Heart left ventricle (tissue), 16 donors: Measurements from ENCODE around the gene WFDC5. TPM values are rescaled to one million over a fixed set of nuclear protein-coding genes. Genes with fewer than 3 reads are reported as not detected.

Experiments used
- ATAC-seq, 4 donors: fragments of 200-7000 bp; cut with Tn5 transposase; one replicate each; pipeline ENCODE4 v1.9.1; 2020 to 2022; ENCODE audit warnings: moderate library complexity in 4 of 4, mild to moderate bottlenecking in 3 of 4, moderate number of reproducible peaks in 1 of 4
- DNase-seq, 5 donors: peaks; one replicate each; pipeline ENCODE4 v3.0.0-alpha.2; 2020
- H3K27ac ChIP-seq, 12 donors: fragments of 200-600 bp; sonication (generic) in 4 of 12; one replicate each; pipeline versions ENCODE4 v1.5.0 to v1.8.0; 2016 to 2022; ENCODE audit warnings: mild to moderate bottlenecking in 2 of 12
- H3K27me3 ChIP-seq, 9 donors: fragments of 200-600 bp; sonication (generic) in 2 of 9; one replicate each; pipeline versions ENCODE4 v1.5.1 to v1.8.0; 2016 to 2022; ENCODE audit warnings: mild to moderate bottlenecking in 3 of 9
- H3K36me3 ChIP-seq, 9 donors: fragments of 200-600 bp; sonication (generic) in 2 of 9; one replicate each; pipeline versions ENCODE4 v1.5.0 to v1.8.0; 2018 to 2022; ENCODE audit warnings: mild to moderate bottlenecking in 2 of 9
- H3K4me1 ChIP-seq, 12 donors: fragments of 200-600 bp; sonication (generic) in 4 of 12; one replicate each; pipeline versions ENCODE4 v1.5.0 to v1.8.0; 2016 to 2022; ENCODE audit warnings: mild to moderate bottlenecking in 3 of 12
- H3K4me3 ChIP-seq, 12 donors: fragments of 200-600 bp; sonication (generic) in 4 of 12; one replicate each; pipeline versions ENCODE4 v1.5.0 to v1.8.0; 2017 to 2022; ENCODE audit warnings: mild to moderate bottlenecking in 9 of 12, moderate library complexity in 4 of 12
- H3K9me3 ChIP-seq, 12 donors: fragments of 200-600 bp; sonication (generic) in 4 of 12; one replicate each; pipeline versions ENCODE4 v1.5.0 to v1.8.0; 2016 to 2022; ENCODE audit warnings: mild to moderate bottlenecking in 1 of 12
- POLR2A ChIP-seq, 2 donors: fragments of 450-650 bp; IDR thresholded peaks; one replicate each; pipeline ENCODE4 v1.6.1; 2017; ENCODE audit warnings: antibody characterized with exemption in 2 of 2, mild to moderate bottlenecking in 2 of 2, moderate library complexity in 2 of 2
- WGBS, 4 donors: extraction: QIAGEN DNeasy Blood & Tissue Kit in 2 of 4; methylation state at CpG; one replicate each; pipeline versions ENCODE4 v1.1.5 to v1.1.7; 2013 to 2018; 5-methylcytosine and 5-hydroxymethylcytosine counted together
- intact Hi-C, 10 donors: fragments of 100-400 bp; cut with DNase I; formaldehyde crosslinking; loops; one replicate each; pipeline versions ENCODE4 v1.11.1 to v1.14.2; 2022
- polyA plus RNA-seq, 2 donors: library from polyadenylated mRNA; stranded (reverse); fragments of 200-250 nt; gene quantifications; one replicate each; pipeline ENCODE4 v1.2.3, GENCODE V29; 2013
- total RNA-seq, 9 donors: library from RNA; depleted of rRNA in 2 of 9; stranded (reverse); fragments of >200 nt in 2 of 9; fragmentation: NEBNext Ultra II Directional in 3 of 9; extraction: Animal tissue kit (Norgen Biotek cat#: 25700) in 3 of 9; gene quantifications; one replicate each; pipeline versions ENCODE4 v1.1.0 to v1.2.4, GENCODE V29; 2016 to 2023
- TF ChIP-seq, protein P1 (sequence below), 12 donors: fragments of 200-600 bp; sonication (generic) in 4 of 12; IDR thresholded peaks; one replicate each; pipeline versions ENCODE4 v1.5.0 to v1.8.0; 2018 to 2022; ENCODE audit warnings: antibody characterized with exemption in 12 of 12, mild to moderate bottlenecking in 5 of 12
- donor health status: ischemic (EF 13 %, LVEDD 7.1; RV severe dilation, severe dysfunction).
- donor health status: healthy with polysubstance abuse.
- donor health status: DM: no; HTN: yes; CAD: no.
- donor health status: DM: no; HTN: no; CAD: no.
- donor health status: ischemic (EF 25% LVEDD 6.9; RV normal size, moderate dysfunction).
- donor health status: ischemic (EF 25% LVEDD 5.7; RV mildly dilated, moderate dysfunction).
- donor health status: healthy.
- donor health status: DM: yes; HTN: yes; CAD: no.
- donor health status: ischemic (EF 35%, LVEDD 5.7; RV mildly dilated, moderate dysfunction).
- donor health status: nonischemic (EF 11% LVEDD 7.7; RV severe dilation, severe dysfunction).
- donor health status: DM: yes; HTN: yes; CAD: no.
- donor health status: PGD.
- donor health status: ischemic (EF 29% LVEDD 5.4; RV normal size, mild dysfunction).
- donor health status: nonischemic (EF 23%, LVEDD 6.1; RV moderate dilation, normal function).

The WFDC5 gene
- total and polyA plus RNA-seq, 11 donors, result not detected

DNA sequence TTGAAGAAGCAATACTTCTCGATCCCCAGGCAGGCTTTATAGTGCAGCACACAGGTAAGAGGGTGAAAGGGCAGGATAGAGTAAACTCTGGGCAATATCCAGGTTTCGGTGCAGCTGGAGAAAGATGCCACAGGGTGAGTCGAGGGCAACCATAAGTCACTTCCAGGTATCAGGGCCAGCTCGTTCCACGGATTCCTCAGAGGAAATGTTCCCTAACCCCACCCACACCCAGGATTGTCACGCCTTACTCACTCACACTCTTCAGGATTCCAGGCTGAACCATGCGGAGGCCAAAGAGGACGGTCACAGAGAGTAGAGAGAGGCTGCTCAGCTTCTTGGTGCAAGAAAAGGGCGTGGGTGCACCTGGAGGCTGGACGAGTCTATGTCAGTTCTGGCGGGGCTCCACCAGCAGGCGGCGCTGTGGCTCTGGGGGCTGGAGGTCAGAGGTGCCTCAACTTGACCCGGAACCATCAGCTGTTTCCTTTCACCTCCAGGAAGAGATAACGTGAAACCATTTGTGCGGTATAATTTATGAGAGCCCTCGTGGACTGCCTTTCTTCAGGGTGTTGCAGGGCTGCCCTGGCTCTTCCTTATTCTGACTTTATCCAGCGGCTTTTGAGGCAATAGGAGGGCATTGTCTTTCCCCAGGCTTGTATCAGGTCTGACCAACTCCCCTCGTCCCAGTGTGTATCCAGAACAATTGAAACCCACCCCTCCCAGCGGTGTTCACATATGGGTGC lies 23.8 kb upstream of the WFDC5 start:
- no peak for TF ChIP-seq POLR2A (IDR thresholded peaks at IDR 0.05)
- TF ChIP-seq, protein P1, sequence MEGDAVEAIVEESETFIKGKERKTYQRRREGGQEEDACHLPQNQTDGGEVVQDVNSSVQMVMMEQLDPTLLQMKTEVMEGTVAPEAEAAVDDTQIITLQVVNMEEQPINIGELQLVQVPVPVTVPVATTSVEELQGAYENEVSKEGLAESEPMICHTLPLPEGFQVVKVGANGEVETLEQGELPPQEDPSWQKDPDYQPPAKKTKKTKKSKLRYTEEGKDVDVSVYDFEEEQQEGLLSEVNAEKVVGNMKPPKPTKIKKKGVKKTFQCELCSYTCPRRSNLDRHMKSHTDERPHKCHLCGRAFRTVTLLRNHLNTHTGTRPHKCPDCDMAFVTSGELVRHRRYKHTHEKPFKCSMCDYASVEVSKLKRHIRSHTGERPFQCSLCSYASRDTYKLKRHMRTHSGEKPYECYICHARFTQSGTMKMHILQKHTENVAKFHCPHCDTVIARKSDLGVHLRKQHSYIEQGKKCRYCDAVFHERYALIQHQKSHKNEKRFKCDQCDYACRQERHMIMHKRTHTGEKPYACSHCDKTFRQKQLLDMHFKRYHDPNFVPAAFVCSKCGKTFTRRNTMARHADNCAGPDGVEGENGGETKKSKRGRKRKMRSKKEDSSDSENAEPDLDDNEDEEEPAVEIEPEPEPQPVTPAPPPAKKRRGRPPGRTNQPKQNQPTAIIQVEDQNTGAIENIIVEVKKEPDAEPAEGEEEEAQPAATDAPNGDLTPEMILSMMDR (IDR thresholded peaks at IDR 0.05), result peak in 8 of 12 donors; percentile 8 to 47 (median 28)
- Histone ChIP-seq H3K27ac (no peak overlapping the region), H3K4me3 (no peak overlapping the region), H3K4me1 (no peaks in the 10 kb centered on the region), H3K36me3 (no peaks in the 10 kb centered on the region), H3K27me3 (peaks cover 0 to 24% (median 0%) of the 10 kb centered on the region in 9 donors), H3K9me3 (peaks cover 0 to 4% (median 0%) of the 10 kb centered on the region in 12 donors)
- intact Hi-C loops, result loop anchor here in 1 of 10 donors (10.0 kb wide), 1 partner anchor 136 kb away; no protein-coding TSS in a partner anchor
- 37 to 55% (median 38%) methylated on average over 13 to 20 of the region's 20 CpGs for WGBS, 4 donors
- ATAC-seq (peak in 1 of 4 donors; percentile 34), DNase-seq (peak in 4 of 5 donors; percentile 32 to 79 (median 36))

DNA sequence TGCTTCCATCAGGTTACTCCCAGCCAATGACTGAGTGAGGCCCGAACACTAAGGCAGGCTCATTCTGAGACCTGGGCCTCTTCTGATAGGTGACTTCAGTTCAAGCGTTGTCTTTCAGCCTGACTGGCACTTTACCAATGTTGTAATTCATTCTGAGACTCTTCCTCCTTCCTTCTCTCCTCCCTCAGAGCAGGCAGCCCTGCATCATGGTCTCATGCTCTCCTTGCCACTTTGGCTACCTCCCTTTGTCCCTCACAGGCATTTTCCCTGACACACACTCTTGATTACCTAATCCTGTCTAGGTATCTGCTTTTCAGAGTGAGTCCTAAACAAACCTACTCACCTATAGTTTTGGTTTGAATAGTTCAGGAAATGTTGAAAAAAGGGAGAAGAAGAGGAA lies 21.9 kb upstream of the WFDC5 start:
- Histone ChIP-seq H3K4me3 (no peak overlapping the region), H3K9me3 (peaks cover 0 to 4% (median 0%) of the 10 kb centered on the region in 12 donors), H3K27me3 (peaks cover 0 to 25% (median 0%) of the 10 kb centered on the region in 9 donors), H3K27ac (no peak overlapping the region), H3K4me1 (no peaks in the 10 kb centered on the region), H3K36me3 (no peaks in the 10 kb centered on the region)
- 40 to 73% (median 60%) methylated on average over 2 of the region's 2 CpGs for WGBS, 4 donors
- ATAC-seq (no peak), DNase-seq (no peak)
- TF ChIP-seq, protein P1 (IDR thresholded peaks at IDR 0.05), result no peak
- TF ChIP-seq POLR2A (IDR thresholded peaks at IDR 0.05), result no peak
- intact Hi-C loops, result loop anchor here in 1 of 10 donors (10.0 kb wide), 1 partner anchor 138 kb away; no protein-coding TSS in a partner anchor

DNA sequence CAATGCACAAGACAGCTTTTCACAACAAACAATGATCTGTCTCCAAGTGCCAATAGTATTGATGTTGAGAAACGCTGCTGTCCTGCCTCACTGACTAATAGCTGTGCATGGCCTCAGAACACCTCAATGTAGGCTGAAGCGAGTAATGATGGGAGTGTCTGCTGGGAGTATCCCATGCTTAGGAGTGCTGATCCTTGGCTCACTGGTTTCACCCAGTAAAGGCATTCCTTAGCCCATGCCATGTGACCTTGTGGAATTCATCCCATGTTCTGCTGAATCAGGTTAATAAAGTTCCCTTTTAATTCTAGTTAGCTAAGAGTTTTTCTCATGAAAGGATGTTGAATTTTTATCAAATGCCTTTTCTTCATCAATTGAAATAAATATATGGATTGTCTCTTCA lies 13.1 kb upstream of the WFDC5 start:
- peaks cover 0 to 50% (median 12%) of the 10 kb centered on the region in 9 donors for H3K27me3 ChIP-seq
- no peaks in the 10 kb centered on the region for H3K4me1 ChIP-seq
- H3K36me3 ChIP-seq, result no peaks in the 10 kb centered on the region
- H3K9me3 ChIP-seq, result no peaks in the 10 kb centered on the region
- TF ChIP-seq, protein P1 (IDR thresholded peaks at IDR 0.05), result no peak
- no peak for TF ChIP-seq POLR2A (IDR thresholded peaks at IDR 0.05)
- intact Hi-C loops, result no loop called here
- H3K27ac ChIP-seq, result no peak overlapping the region
- DNase-seq (no peak), ATAC-seq (no peak)
- 70 to 83% (median 74%) methylated on average over 1 to 2 of the region's 2 CpGs for WGBS, 4 donors
- H3K4me3 ChIP-seq, result no peak overlapping the region

DNA sequence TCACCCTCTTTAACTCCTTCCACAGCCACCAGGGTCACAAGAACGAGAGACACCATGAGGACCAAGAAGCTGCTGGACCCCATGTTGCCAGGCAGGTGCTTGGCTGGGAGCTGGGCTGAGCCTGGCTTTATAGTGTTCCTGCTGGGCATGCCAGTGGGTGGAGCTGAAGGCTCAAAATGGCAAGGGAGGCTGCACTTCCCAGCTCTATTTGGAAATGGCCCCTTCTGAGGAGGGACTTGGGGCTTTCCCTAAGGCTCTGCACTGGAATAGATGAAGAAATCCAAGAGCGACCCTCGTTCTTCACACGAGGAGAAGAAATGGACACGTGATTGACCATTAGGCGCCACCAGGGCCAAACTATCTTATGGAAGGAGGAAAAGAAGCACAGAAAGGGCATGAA lies 9.4 kb upstream of the WFDC5 start, which contains the start of gene WFDC12:
Gene WFDC12, minus strand, starts transcription at position 101 of the 400 bp plus-strand sequence. Its CDS starts 18 bp downstream, at position 83.
- no peak within 1 kb of the TSS for H3K27ac ChIP-seq
- H3K4me1 ChIP-seq, result no peaks in the 10 kb centered on the region
- TF ChIP-seq, protein P1 (IDR thresholded peaks at IDR 0.05), result no peak
- no peak for TF ChIP-seq POLR2A (IDR thresholded peaks at IDR 0.05)
- peaks cover 0 to 59% (median 11%) of the 10 kb centered on the region in 9 donors for H3K27me3 ChIP-seq
- H3K9me3 ChIP-seq, result no peaks in the 10 kb centered on the region
- DNase-seq (no peak), ATAC-seq (no peak)
- intact Hi-C loops, result no loop called here
- 76 to 83% (median 78%) methylated on average over 6 of the region's 6 CpGs for WGBS, 4 donors
- H3K4me3 ChIP-seq, result no peak within 1 kb of the TSS
- H3K36me3 ChIP-seq, result no peaks in the 10 kb centered on the region
